Measurements from ENCODE around the gene NPIPA5.
"Not testable (repeated sequence)": the region's sequence is repeated elsewhere in the genome, so short reads cannot be mapped to it uniquely, and the experiment has no call there.

The NPIPA5 gene

GRCh38 chr16:15337974-15338605 is 40.0 kb downstream of the NPIPA5 start:
- DNase-seq (ENCODE audit: low read depth); H3K4me3 ChIP-seq (ENCODE audit: low read length): not testable (repeated sequence)

GRCh38 chr16:15335609-15336008 is 42.5 kb downstream of the NPIPA5 start:
- DNase-seq (ENCODE audit: low read depth); H3K4me3 ChIP-seq (ENCODE audit: low read length): not testable (repeated sequence)

- DNase-seq (ENCODE audit: low read depth) = not testable (repeated sequence)
Measured at GRCh38 chr16:15333969-15334368, 44.1 kb downstream of the NPIPA5 start.

GRCh38 chr16:15330978-15331377 is 47.1 kb downstream of the NPIPA5 start:
- not testable (repeated sequence) for DNase-seq (ENCODE audit: low read depth); H3K4me3 ChIP-seq (ENCODE audit: low read length)

More at GRCh38 chr16:15333969-15334368, 44.1 kb downstream of the NPIPA5 start:
- H3K4me3 ChIP-seq (ENCODE audit: low read length) = not testable (repeated sequence)

- not testable (repeated sequence) for DNase-seq (ENCODE audit: low read depth); H3K4me3 ChIP-seq (ENCODE audit: low read length)
Measured at GRCh38 chr16:15324954-15325353, 53.1 kb downstream of the NPIPA5 start.

GRCh38 chr16:15323373-15323772 is 54.7 kb downstream of the NPIPA5 start:
- DNase-seq (ENCODE audit: low read depth); H3K4me3 ChIP-seq (ENCODE audit: low read length): not testable (repeated sequence)

GRCh38 chr16:15321221-15321620 is 56.9 kb downstream of the NPIPA5 start:
- DNase-seq (ENCODE audit: low read depth); H3K4me3 ChIP-seq (ENCODE audit: low read length): not testable (repeated sequence)

GRCh38 chr16:15314562-15314961 is 63.5 kb downstream of the NPIPA5 start:
- not testable (repeated sequence) for H3K4me3 ChIP-seq (ENCODE audit: low read length)
- peak; percentile 55 for DNase-seq (ENCODE audit: low read depth)
